K562 (cell line): ENCODE measurements around the gene MAST1. TPM values are rescaled to one million over a fixed set of nuclear protein-coding genes. Genes with fewer than 3 reads are reported as not detected.

Experiments used
- ARID3A ChIP-seq: IDR thresholded peaks from 2 replicates; pipeline ENCODE4 v1.6.1; 2012; ENCODE audit warnings: low read depth, low read length, improper control_type of control experiment, borderline replicate concordance
- ATF3 ChIP-seq, 2 experiments: fragments of 450-650 bp in 1 of 2; sonication (generic) in 1 of 2; formaldehyde crosslinking in 1 of 2; IDR thresholded peaks in 1 of 2; conservative IDR thresholded peaks in 1 of 2; 2 replicates each; pipeline versions ENCODE4 v1.6.1 to v1.8.1; 2016 to 2023; ENCODE audit warnings: mild to moderate bottlenecking in 2 of 2, moderate library complexity in 2 of 2, inconsistent platforms in 1 of 2, missing genetic modification reagents in 1 of 2
- DACH1 ChIP-seq: fragments of 450-650 bp; IDR thresholded peaks from 2 replicates; pipeline ENCODE4 v1.6.1; 2018; ENCODE audit not compliant: partially characterized antibody
- E2F8 ChIP-seq: fragments of 450-650 bp; IDR thresholded peaks from 2 replicates; pipeline ENCODE4 v1.7.1; 2018; ENCODE audit warnings: mild to moderate bottlenecking, low read depth; ENCODE audit not compliant: partially characterized antibody
- EP300 ChIP-seq: IDR thresholded peaks from 2 replicates; pipeline ENCODE4 v1.6.1; 2012; ENCODE audit warnings: low read length, improper control_type of control experiment
- HINFP ChIP-seq: fragments of 450-650 bp; conservative IDR thresholded peaks from 2 replicates; pipeline ENCODE4 v1.6.1; 2016; ENCODE audit warnings: missing genetic modification characterization, low read depth, mild to moderate bottlenecking, control low read depth, missing compliant biosample characterization
- HNRNPL ChIP-seq: fragments of 200-400 bp; formaldehyde crosslinking; IDR thresholded peaks from 2 replicates; pipeline ENCODE4 v1.6.1; 2017; ENCODE audit warnings: low read depth, mild to moderate bottlenecking, low read length
- HOMEZ ChIP-seq: fragments of 250-450 bp; sonication (Bioruptor Pico); IDR thresholded peaks from 2 replicates; pipeline ENCODE4 v1.4.0; 2020; ENCODE audit warnings: mild to moderate bottlenecking, moderate library complexity
- IFI16 ChIP-seq: fragments of 250-450 bp; sonication (Bioruptor Pico); IDR thresholded peaks from 2 replicates; pipeline ENCODE4 v2.1.2; 2022; ENCODE audit warnings: mild to moderate bottlenecking, inconsistent platforms
- MAZ ChIP-seq, 2 experiments: fragments of 450-650 bp in 1 of 2; sonication (generic) in 1 of 2; formaldehyde crosslinking; IDR thresholded peaks in 1 of 2; conservative IDR thresholded peaks in 1 of 2; 2 replicates each; pipeline versions ENCODE4 v1.4.0 to v1.5.0; 2020; ENCODE audit warnings: mild to moderate bottlenecking in 1 of 2, missing genetic modification reagents in 1 of 2
- MTA1 ChIP-seq: fragments of 450-650 bp; IDR thresholded peaks from 2 replicates; pipeline ENCODE4 v1.6.1; 2017; ENCODE audit warnings: borderline replicate concordance
- PHTF2 ChIP-seq: fragments of 250-450 bp; sonication (Bioruptor Pico); IDR thresholded peaks from 2 replicates; pipeline ENCODE4 v1.5.0; 2021; ENCODE audit warnings: mild to moderate bottlenecking
- POLR2A ChIP-seq: fragments of 450-650 bp; conservative IDR thresholded peaks from 2 replicates; pipeline ENCODE4 v1.6.1; 2016
- POLR2H ChIP-seq: IDR thresholded peaks from 2 replicates; pipeline ENCODE4 v1.6.1; 2016; ENCODE audit warnings: missing genetic modification characterization, low read depth, mild to moderate bottlenecking, control low read depth, missing compliant biosample characterization, moderate library complexity
- RCOR1 ChIP-seq, 2 experiments: IDR thresholded peaks; 2 replicates each; pipeline ENCODE4 v1.6.1; 2012; ENCODE audit warnings: low read depth in 2 of 2, low read length in 2 of 2, borderline replicate concordance in 1 of 2, improper control_type of control experiment in 1 of 2
- STAT5B ChIP-seq: fragments of 250-450 bp; sonication (Bioruptor Pico); IDR thresholded peaks from 2 replicates; pipeline ENCODE4 v1.8.0; 2021; ENCODE audit warnings: mild to moderate bottlenecking, inconsistent platforms
- SUPT5H ChIP-seq: fragments of 450-650 bp; IDR thresholded peaks from 2 replicates; pipeline ENCODE4 v1.6.1; 2016
- TARDBP ChIP-seq: fragments of 450-650 bp; IDR thresholded peaks from 2 replicates; pipeline ENCODE4 v1.6.1; 2016
- ZNF408 ChIP-seq: fragments of 250-450 bp; sonication (Bioruptor Pico); IDR thresholded peaks from 2 replicates; pipeline ENCODE4 v1.4.0; 2020; ENCODE audit warnings: low read depth, mild to moderate bottlenecking, moderate library complexity
- polyA plus RNA-seq, 8 experiments: library from polyadenylated mRNA; depleted of rRNA in 4 of 8; stranded (reverse) in 5 of 8; unstranded in 3 of 8; fragments of >200 nt; fragmentation: Nextera tagmentation in 2 of 8; fragmentation: Illumina TruSeq in 1 of 8; extraction: Ambion mirVana in 2 of 8; extraction: Trizol in 1 of 8; gene quantifications; 2 replicates each; pipeline versions ENCODE4 v1.2.1 to v1.2.3, GENCODE V29; 2011 to 2014; ENCODE audit warnings: inconsistent platforms in 1 of 8, missing spikeins in 1 of 8
- total RNA-seq, 7 experiments: library from RNA; depleted of rRNA in 6 of 7; stranded (reverse); fragments of >200 nt in 6 of 7; fragmentation: Illumina TruSeq in 2 of 7; extraction: Trizol in 2 of 7; gene quantifications; 2 replicates each; pipeline versions ENCODE4 v1.2.1 to v1.2.3, GENCODE V29; 2011 to 2021; ENCODE audit warnings: low replicate concordance in 1 of 7

MAST1 gene
- total and polyA plus RNA-seq, 9 of the 15 experiments (the other 6 are each of a cell fraction or from before 2014, with no cell fraction given) = 0.48 to 10.3 (median 3.9) TPM

GRCh38 chr19:12789904-12790619 is 48.3 kb upstream of the MAST1 start (continued):
- TF ChIP-seq ARID3A (no peak), POLR2A (0 out of 2 replicates have a peak, but pooled peaks have one; percentile 17), STAT5B (CRISPR knock-in tag) (no peak), IFI16 (CRISPR knock-in tag) (no peak), HOMEZ (CRISPR knock-in tag) (no peak), MTA1 (no peak), POLR2H (peak; percentile 39; the same call in 1 of the 2 replicates), E2F8 (peak; percentile 85), TARDBP (0 out of 2 replicates have a peak, but pooled peaks have one; percentile 24), EP300 (no peak; the same call in 1 of the 2 replicates), PHTF2 (CRISPR knock-in tag) (no peak), RCOR1 (IDR thresholded peaks at IDR 0.05; ENCODE audit: borderline replicate concordance in 1 of 2, low read depth in 2 of 2, low read length in 2 of 2) (no peak; a peak in 1 of 4 replicates), HNRNPL (no peak), SUPT5H (no peak; the same call in 1 of the 2 replicates), MAZ (CRISPR knock-in tag; conservative IDR thresholded peaks at IDR 0.05 in 1 of 2, IDR thresholded peaks at IDR 0.05 in 1 of 2) (peak; percentile 97 to 98), ZNF408 (CRISPR knock-in tag) (no peak), DACH1 (peak; percentile 17), ATF3 (IDR thresholded peaks at IDR 0.05) (peak; percentile 23; the same call in 1 of the 2 replicates), ATF3 (CRISPR knock-in tag; conservative IDR thresholded peaks at IDR 0.05) (no peak), HINFP (no peak)
